Activated T-cell treated with anti-CD3 and anti-CD28 coated beads, Interleukin-2, amount 50 U/mL, for 24 hours (primary cell): ENCODE results near the gene SPRN.

Source experiments
- DNase-seq: peaks from one replicate; pipeline ENCODE4 v3.0.0-alpha.2; 2020
- H3K27ac Mint-ChIP-seq: 2 replicates; pipeline ENCODE4 v1.8.0; 2020; ENCODE audit warnings: mild to moderate bottlenecking, mixed read lengths
- H3K27me3 Mint-ChIP-seq: 2 replicates; pipeline ENCODE4 v1.8.0; 2020; ENCODE audit warnings: mixed read lengths
- H3K36me3 Mint-ChIP-seq: 2 replicates; pipeline ENCODE4 v1.8.0; 2020; ENCODE audit warnings: low read depth, mixed read lengths
- H3K4me1 Mint-ChIP-seq: 2 replicates; pipeline ENCODE4 v1.8.0; 2020; ENCODE audit warnings: low read depth, mixed read lengths
- H3K4me3 Mint-ChIP-seq: 2 replicates; pipeline ENCODE4 v1.8.0; 2020; ENCODE audit warnings: mild to moderate bottlenecking, moderate library complexity, mixed read lengths
- H3K9me3 Mint-ChIP-seq: 2 replicates; pipeline ENCODE4 v1.8.0; 2020; ENCODE audit warnings: mixed read lengths

The SPRN gene

GRCh38 chr10:133412381-133412711 lies 12.1 kb downstream of the SPRN start:
- Mint-ChIP-seq H3K4me1 (peaks cover 18% of the 10 kb centered on the region), H3K36me3 (peaks cover 86% of the 10 kb centered on the region), H3K27me3 (no peaks in the 10 kb centered on the region), H3K27ac (no peak overlapping the region), H3K4me3 (no peak overlapping the region), H3K9me3 (peaks cover 18% of the 10 kb centered on the region)
- no peak for DNase-seq

- no peak for DNase-seq
- Mint-ChIP-seq H3K4me1 (peaks cover 24% of the 10 kb centered on the region), H3K27me3 (no peaks in the 10 kb centered on the region), H3K27ac (no peak overlapping the region), H3K4me3 (no peak overlapping the region), H3K36me3 (peaks cover 91% of the 10 kb centered on the region), H3K9me3 (peaks cover 18% of the 10 kb centered on the region)
These were observed 12.7 kb downstream of the SPRN start for GRCh38 chr10:133411523-133412380.

- Mint-ChIP-seq H3K27me3 (no peaks in the 10 kb centered on the region), H3K4me1 (peaks cover 51% of the 10 kb centered on the region), H3K9me3 (peaks cover 5% of the 10 kb centered on the region), H3K36me3 (peaks cover 95% of the 10 kb centered on the region), H3K27ac (peak overlapping the region; percentile 26), H3K4me3 (no peak overlapping the region)
- no peak for DNase-seq
These were observed 18.4 kb downstream of the SPRN start for GRCh38 chr10:133405844-133406527.

GRCh38 chr10:133405272-133405671 lies 19.2 kb downstream of the SPRN start:
- no peak for DNase-seq
- Mint-ChIP-seq H3K27ac (peak overlapping the region; percentile 26), H3K9me3 (peaks cover under 1% of the 10 kb centered on the region), H3K4me1 (peaks cover 58% of the 10 kb centered on the region), H3K4me3 (no peak overlapping the region), H3K36me3 (peaks cover 95% of the 10 kb centered on the region), H3K27me3 (no peaks in the 10 kb centered on the region)

- DNase-seq, result no peak
- Mint-ChIP-seq H3K27ac (no peak overlapping the region), H3K36me3 (peaks cover 97% of the 10 kb centered on the region), H3K9me3 (no peaks in the 10 kb centered on the region), H3K4me3 (no peak overlapping the region), H3K4me1 (peaks cover 62% of the 10 kb centered on the region), H3K27me3 (no peaks in the 10 kb centered on the region)
These were observed 20.6 kb downstream of the SPRN start for GRCh38 chr10:133403784-133404183.

- no peak for DNase-seq
- Mint-ChIP-seq H3K4me1 (peaks cover 59% of the 10 kb centered on the region), H3K4me3 (no peak overlapping the region), H3K36me3 (peaks cover 97% of the 10 kb centered on the region), H3K27ac (no peak overlapping the region), H3K9me3 (no peaks in the 10 kb centered on the region), H3K27me3 (no peaks in the 10 kb centered on the region)
These were observed 21.1 kb downstream of the SPRN start for GRCh38 chr10:133403359-133403758.

- DNase-seq, result no peak
- Mint-ChIP-seq H3K9me3 (no peaks in the 10 kb centered on the region), H3K4me1 (peaks cover 58% of the 10 kb centered on the region), H3K36me3 (peaks cover 97% of the 10 kb centered on the region), H3K27me3 (no peaks in the 10 kb centered on the region), H3K4me3 (no peak overlapping the region), H3K27ac (peak overlapping the region; percentile 1)
These were observed 22.3 kb downstream of the SPRN start for GRCh38 chr10:133401981-133402725.

- peaks cover 97% of the 10 kb centered on the region for H3K36me3 Mint-ChIP-seq
- H3K9me3 Mint-ChIP-seq, result no peaks in the 10 kb centered on the region
- H3K27ac Mint-ChIP-seq, result peak overlapping the region; percentile 69
- H3K4me1 Mint-ChIP-seq, result peaks cover 59% of the 10 kb centered on the region
- no peaks in the 10 kb centered on the region for H3K27me3 Mint-ChIP-seq
- no peak overlapping the region for H3K4me3 Mint-ChIP-seq
- no peak for DNase-seq
These were observed 22.9 kb downstream of the SPRN start for GRCh38 chr10:133401500-133401899.

GRCh38 chr10:133400624-133401424 lies 23.6 kb downstream of the SPRN start:
- DNase-seq, result no peak
- Mint-ChIP-seq H3K36me3 (peaks cover 96% of the 10 kb centered on the region), H3K9me3 (no peaks in the 10 kb centered on the region), H3K27me3 (no peaks in the 10 kb centered on the region), H3K4me1 (peaks cover 60% of the 10 kb centered on the region), H3K27ac (peak overlapping the region; percentile 69), H3K4me3 (no peak overlapping the region)

- DNase-seq, result no peak
- no peak overlapping the region for H3K4me3 Mint-ChIP-seq
- no peak overlapping the region for H3K27ac Mint-ChIP-seq
- peaks cover 93% of the 10 kb centered on the region for H3K36me3 Mint-ChIP-seq
- H3K27me3 Mint-ChIP-seq, result no peaks in the 10 kb centered on the region
- H3K4me1 Mint-ChIP-seq, result peaks cover 55% of the 10 kb centered on the region
- no peaks in the 10 kb centered on the region for H3K9me3 Mint-ChIP-seq
These were observed 25.3 kb downstream of the SPRN start for GRCh38 chr10:133399123-133399601.

GRCh38 chr10:133397938-133398337 lies 26.5 kb downstream of the SPRN start:
- Mint-ChIP-seq H3K4me3 (no peak overlapping the region), H3K27ac (peak overlapping the region; percentile 50), H3K9me3 (no peaks in the 10 kb centered on the region), H3K4me1 (peaks cover 59% of the 10 kb centered on the region), H3K36me3 (peaks cover 83% of the 10 kb centered on the region), H3K27me3 (no peaks in the 10 kb centered on the region)
- no peak for DNase-seq

GRCh38 chr10:133396035-133396624 lies 28.3 kb downstream of the SPRN start:
- Mint-ChIP-seq H3K9me3 (no peaks in the 10 kb centered on the region), H3K36me3 (peaks cover 66% of the 10 kb centered on the region), H3K4me1 (peaks cover 65% of the 10 kb centered on the region), H3K27ac (peak overlapping the region; percentile 97), H3K4me3 (peak overlapping the region; percentile 96), H3K27me3 (no peaks in the 10 kb centered on the region)
- DNase-seq, result no peak

GRCh38 chr10:133394801-133395221 lies 29.6 kb downstream of the SPRN start:
- Mint-ChIP-seq H3K36me3 (peaks cover 53% of the 10 kb centered on the region), H3K27me3 (no peaks in the 10 kb centered on the region), H3K9me3 (no peaks in the 10 kb centered on the region), H3K4me3 (peak overlapping the region; percentile 96), H3K27ac (peak overlapping the region; percentile 97), H3K4me1 (peaks cover 64% of the 10 kb centered on the region)
- no peak for DNase-seq
